NOMO-1 treated with dmso at 0.1 percent for 144 hours (cell line): ENCODE results near the gene YES1.
"Not testable (repeated sequence)": the region's sequence is repeated elsewhere in the genome, so short reads cannot be mapped to it uniquely, and the experiment has no call there.

ENCODE experiments used
- DNase-seq: peaks from one replicate; lab custom pipeline; 2025; ENCODE audit not compliant: unreplicated experiment; lab: John Stamatoyannopoulos, UW

Gene YES1

DNA sequence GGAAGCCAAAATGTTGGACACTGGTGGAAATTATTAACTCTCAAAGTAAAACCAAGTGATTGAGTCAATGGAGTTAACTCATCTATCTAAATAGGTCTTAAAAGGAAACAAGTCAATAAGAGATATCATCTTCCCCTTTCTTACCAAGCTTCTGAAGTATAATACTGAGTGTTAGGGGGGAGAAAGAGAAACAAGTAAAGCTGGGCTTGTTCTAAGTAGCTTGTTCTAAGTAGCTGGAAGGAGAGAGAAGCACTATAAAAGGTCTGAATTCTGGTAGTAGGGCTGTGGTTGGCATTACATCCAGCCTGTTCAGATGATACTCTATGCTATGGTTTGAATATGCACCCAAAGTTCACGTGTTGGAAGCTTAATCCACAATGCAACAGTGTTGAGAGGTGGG lies 26.8 kb downstream of the YES1 start:
- no peak for DNase-seq

GRCh38 chr18:784470-785172 lies 27.4 kb downstream of the YES1 start:
- DNase-seq = no peak

DNA sequence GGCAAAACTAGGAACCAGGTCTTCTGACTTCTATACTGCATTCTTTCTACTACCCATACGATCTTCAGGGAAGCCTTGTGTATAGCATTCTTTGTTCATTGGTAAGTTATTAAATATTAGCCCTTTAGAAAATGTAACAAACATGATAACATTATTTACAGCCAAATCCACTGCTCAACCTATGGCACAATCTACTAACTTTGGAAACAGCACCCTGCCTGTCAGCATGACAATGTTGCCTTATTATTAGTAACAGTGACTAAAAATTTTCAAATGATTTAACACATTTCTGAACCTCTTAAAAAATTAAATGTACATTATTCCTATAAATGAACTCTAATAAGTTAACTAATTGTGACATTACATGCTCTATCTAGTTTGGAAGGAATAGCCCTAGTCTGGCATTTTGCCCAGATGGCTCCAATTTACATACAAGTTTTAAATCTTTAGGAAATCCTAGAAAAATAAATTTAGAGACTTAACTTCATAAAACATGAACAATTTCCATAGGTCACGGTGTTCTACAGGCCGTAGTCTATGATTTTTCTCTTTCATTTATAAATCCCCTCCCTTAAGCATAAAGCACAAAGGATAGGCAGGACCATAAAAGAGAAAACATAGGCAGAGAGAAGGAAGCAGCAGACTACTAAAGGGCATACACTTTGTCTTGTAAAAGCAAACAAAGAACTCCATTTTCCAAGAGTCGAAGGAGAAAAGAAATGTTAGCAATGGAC lies 33.7 kb downstream of the YES1 start:
- DNase-seq = no peak

DNA sequence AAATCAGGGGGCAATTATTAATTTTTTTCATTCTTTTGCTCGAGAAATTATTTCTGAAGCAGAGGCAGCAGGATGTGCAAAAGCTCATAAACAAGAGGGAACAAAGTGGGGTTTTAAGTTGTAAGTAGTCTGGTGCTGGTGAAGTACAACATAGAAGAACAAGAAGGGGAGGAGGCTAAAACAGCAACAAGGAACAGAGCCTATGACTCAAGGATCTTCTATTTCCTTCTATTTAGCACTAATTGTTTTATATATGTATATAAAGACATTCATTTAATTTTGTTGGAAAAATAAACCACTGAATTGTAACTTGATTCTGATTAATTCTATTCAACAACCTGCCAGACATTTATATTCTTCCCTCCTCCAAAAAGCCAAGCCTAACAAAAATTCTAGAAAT lies 35.0 kb downstream of the YES1 start:
- DNase-seq = no peak

DNA sequence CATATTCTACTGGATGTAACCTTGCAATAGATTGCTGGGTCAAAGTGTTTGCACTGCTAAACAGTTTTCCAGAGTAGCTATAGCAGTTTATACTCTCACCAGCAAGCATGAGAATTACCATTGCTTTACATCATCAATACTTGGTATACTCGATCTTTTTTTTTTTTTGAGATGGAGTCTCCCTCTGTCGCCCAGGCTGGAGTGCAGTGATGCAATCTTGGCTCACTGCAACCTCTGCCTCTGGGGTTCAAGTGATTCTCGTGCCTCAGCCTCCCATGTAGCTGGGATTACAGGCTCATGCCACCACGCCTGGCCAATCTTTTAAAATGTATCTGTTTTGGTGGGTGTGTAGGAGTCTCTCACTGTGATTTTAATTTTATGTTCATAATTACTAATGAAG lies 36.0 kb downstream of the YES1 start:
- not testable (repeated sequence) for DNase-seq

GRCh38 chr18:774811-775210 lies 37.2 kb downstream of the YES1 start:
- no peak for DNase-seq

DNA sequence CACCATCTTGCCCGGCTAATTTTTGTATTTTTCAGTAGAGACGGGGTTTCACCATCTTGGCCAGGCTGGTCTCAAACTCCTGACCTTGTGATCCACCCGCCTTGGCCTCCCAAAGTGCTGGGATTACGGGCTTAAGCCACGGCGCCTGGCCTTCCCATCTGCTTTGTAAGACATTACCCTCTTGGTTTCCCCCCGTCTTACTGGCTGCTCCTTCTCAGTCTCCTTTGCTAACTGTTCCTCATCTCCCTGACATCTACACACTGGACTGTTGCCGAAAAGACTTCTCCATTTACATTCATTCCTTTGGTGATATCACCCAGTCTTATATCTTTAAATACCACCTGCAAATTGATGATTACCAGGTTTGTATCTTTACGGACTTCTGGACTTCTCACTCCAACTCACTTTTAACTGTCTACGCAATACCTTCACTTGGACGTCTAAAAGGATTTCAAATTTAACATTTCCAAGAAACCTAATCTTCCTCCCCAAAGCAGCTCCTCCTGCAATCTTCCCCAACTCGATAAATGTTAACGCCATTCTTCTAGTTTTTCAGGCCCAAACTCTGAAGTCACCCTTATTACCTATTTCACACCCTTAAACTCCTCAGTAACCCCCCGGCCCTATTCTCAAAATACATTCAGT lies 37.9 kb downstream of the YES1 start:
- no peak for DNase-seq

- no peak for DNase-seq
These were observed 41.5 kb downstream of the YES1 start for GRCh38 chr18:770583-770961.

DNA sequence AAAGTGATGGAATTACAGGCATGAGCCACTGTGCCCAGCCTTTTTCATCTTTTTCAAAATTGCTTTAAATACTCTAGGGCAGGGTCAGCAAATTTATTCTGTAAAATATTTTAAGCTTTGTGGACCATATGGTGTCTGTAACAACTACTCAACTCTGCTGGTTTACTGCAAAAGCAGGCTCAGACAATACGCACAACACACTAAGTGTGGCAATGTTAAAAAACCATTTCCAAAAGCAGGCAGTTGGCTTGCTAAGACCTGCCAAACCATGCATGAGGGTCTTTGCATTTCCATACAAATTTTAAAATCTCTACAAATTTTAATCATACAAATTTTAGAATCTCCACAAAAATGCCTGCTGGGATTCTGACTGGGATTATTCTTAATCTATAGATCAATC lies 44.1 kb downstream of the YES1 start:
- no peak for DNase-seq

GRCh38 chr18:767084-767882 lies 44.8 kb downstream of the YES1 start:
- DNase-seq = no peak

DNA sequence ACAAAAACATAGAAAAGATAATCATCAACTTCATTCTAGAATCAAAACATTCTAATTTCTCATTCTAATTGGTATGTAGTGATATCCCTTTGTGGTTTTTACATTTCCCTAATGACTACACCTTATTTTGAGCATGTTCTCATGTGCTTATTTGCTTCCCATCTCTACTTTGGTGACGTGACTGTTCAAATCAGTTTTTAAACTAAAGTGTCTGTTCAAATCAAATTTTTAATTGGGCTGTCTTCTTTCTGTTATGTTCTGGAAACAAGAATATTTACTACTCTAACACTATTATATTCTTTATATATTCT lies 45.5 kb downstream of the YES1 start:
- no peak for DNase-seq

DNA sequence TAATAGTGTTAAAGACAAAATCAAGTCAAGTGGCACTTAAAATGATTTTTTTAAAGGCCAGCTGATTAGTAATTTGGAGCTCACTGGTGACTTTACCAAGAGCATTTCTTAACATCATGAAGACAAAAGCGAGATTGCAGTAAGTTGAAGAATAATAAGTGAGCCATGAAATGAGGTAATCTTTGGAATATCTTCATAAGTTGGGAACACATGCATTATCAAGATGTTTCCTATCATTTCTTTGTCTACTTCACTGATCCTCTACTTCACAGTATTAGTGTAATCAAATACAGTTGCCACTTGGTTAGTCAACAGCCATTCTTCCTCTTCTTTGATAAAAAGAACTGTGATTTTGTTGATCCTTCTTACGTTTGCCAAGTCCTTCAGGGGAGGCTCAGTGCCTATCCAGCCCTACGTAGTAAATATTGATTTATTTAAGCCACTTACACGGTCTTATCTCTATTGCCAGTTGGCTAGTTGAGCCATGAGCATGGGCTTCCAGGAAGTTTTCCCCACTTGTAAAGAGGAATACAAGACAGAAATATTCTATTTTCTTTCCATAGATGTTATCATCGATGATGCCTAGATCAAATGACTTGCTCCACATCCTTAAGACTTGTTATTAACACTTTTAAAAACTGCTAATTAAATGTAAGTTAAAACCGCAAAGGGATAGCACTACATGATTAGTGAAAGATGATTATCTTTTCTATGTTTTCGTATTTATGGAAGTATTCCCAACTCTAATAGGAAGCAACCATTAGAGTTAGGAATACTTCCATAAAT lies 46.1 kb downstream of the YES1 start:
- DNase-seq = no peak

DNA sequence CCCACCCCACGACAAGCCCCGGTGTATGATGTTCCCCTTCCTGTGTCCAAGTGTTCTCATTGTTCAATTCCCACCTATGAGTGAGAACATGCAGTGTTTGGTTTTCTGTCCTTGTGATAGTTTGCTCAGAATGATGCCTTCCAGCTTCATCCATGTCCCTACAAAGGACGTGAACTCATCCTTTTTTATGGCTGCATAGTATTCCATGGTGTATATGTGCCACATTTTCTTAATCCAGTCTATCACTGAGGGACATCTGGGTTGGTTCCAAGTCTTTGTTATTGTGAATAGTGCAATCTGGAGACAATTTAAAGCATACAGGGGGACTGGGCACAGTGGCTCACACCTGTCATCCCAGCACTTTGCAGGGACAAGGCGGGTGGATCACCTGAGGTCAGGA lies 52.2 kb downstream of the YES1 start:
- not testable (repeated sequence) for DNase-seq

GRCh38 chr18:755506-755905 lies 56.5 kb downstream of the YES1 start:
- no peak for DNase-seq

- DNase-seq = no peak
These were observed 57.4 kb downstream of the YES1 start for GRCh38 chr18:754656-755055.

GRCh38 chr18:750456-750855 lies 61.6 kb downstream of the YES1 start:
- DNase-seq = no peak

DNA sequence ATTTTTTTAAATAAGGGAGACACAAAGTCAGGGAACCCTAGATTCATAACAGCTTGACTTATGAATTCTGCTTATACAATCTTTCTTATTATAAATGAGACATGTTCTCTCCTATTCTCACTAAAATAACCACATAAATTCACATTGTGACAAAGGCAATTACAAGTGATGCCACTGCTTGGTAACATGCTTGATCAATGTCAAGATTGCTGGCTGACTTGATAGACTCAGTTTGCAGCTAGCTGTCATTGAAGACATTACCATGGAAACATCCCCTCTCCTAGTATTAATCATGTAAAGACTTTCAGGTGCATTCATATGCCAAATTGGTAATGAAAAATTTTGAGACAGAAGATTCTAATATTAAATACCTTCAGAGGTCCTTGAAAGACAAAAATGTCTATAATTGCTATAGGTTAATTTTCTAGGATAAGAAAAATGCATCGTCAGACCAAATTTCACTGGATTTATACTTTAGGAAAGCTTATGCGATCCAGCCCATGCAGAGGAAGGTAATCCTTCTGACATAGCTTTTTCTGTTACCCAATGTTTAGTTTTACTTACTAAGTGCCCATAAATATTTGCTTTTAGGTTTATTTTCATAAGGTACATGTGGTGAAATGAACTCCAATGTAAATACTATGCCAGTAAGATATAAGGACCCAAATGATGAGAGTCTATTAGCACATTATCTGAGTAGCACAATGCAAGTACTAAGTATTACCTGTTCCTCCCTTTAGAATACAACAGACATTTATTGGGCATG lies 67.0 kb downstream of the YES1 start:
- DNase-seq = no peak

DNA sequence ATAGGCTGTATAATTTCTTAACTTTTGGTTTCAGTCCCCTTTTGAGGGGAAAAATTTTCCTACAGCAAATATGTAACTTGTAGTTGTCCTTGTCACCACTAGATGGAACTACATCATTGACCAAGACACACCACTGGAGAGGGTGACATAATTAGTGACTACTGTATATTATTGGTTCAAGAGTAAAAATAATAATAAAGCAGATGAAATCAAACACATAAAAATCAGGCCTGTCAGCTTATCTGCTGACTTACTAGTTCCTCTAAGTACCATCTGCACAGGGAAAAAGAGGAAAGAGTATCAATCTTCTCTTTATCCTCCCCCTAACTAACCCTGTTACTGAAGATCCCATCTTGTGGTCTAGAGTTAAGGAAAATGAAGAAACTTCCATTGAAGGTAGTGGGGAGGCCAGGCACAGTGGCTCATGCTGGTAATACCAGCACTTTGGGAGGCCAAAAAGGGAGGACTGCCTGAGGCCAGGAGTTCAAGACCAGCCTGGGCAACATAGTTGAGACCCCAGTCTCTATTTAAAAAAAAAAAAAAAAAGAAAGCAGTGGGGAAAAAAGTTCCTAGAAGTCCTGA lies 70.0 kb downstream of the YES1 start:
- DNase-seq = peak; percentile 15

DNA sequence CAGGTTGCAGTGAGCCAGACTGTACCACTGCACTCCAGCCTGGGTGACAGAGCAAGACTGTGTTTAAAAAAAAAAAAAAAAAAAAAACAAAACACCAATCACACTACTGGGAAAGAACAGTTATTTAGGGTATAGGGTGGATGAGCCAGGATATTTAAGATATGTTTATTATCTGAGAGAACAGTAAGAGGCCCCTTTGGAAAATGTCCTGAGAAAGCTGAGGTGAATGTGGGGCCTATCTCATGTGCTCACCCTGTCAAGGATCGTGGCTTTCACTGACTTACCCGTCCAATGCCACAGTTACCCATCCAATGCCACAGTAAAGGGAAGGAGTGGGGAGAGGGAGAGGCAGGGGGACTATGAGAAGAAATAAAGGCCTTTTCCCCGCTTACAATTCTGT lies 79.7 kb downstream of the YES1 start:
- DNase-seq = no peak

DNA sequence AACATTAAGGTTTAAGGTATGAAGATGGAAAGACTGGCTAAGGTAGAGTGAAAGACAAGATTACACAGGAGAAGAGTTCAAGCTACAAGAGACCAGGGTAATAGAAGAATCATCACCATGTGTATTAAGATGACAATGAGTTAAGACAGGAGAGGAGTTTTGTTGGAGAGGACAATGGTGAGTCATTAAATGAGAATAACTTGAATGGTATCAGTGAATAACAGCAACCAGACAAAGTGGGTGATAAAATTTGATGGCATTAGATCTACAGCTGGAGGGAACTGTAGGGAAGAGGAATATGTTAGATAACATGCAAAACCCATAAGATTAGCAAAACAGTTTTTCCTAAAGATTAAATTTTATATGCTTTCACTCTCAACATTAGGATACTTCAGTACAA lies 80.9 kb downstream of the YES1 start:
- no peak for DNase-seq
